GM21528 (cell line): ENCODE data around the gene PTPRM.
"Not testable (repeated sequence)": the region's sequence is repeated elsewhere in the genome, so short reads cannot be mapped to it uniquely, and the experiment has no call there.

Experiments
- ATAC-seq: cut with Tn5 transposase; IDR thresholded peaks from one replicate; pipeline ENCODE4 v1.9.1; 2021; ENCODE audit warnings: mild to moderate bottlenecking, moderate library complexity; ENCODE audit not compliant: unreplicated experiment, low FRiP score

Gene PTPRM

GRCh38 chr18:8019600-8019999 is 452.5 kb downstream of the PTPRM start:
- no peak for ATAC-seq

GRCh38 chr18:8020132-8020846 is 453.2 kb downstream of the PTPRM start:
- ATAC-seq: no peak

- no peak for ATAC-seq
These were observed 461.9 kb downstream of the PTPRM start for GRCh38 chr18:8029061-8029460.

- ATAC-seq: no peak
These were observed 462.6 kb downstream of the PTPRM start for GRCh38 chr18:8029731-8030130.

GRCh38 chr18:8030201-8030600 is 463.1 kb downstream of the PTPRM start:
- ATAC-seq: no peak

GRCh38 chr18:8031496-8031895 is 464.4 kb downstream of the PTPRM start:
- ATAC-seq: no peak

- ATAC-seq: no peak
These were observed 467.6 kb downstream of the PTPRM start for GRCh38 chr18:8034674-8035073.

GRCh38 chr18:8036551-8036950 is 469.4 kb downstream of the PTPRM start:
- ATAC-seq: no peak

GRCh38 chr18:8037296-8037695 is 470.2 kb downstream of the PTPRM start:
- no peak for ATAC-seq

GRCh38 chr18:8040021-8040420 is 472.9 kb downstream of the PTPRM start:
- ATAC-seq: no peak

GRCh38 chr18:8041526-8042111 is 474.5 kb downstream of the PTPRM start:
- ATAC-seq: no peak

GRCh38 chr18:8044004-8044403 is 476.9 kb downstream of the PTPRM start:
- ATAC-seq: no peak

GRCh38 chr18:8045160-8045883 is 478.2 kb downstream of the PTPRM start:
- ATAC-seq: no peak

GRCh38 chr18:8045884-8046281 is 478.8 kb downstream of the PTPRM start:
- ATAC-seq: no peak

- ATAC-seq: no peak
These were observed 479.3 kb downstream of the PTPRM start for GRCh38 chr18:8046441-8046840.

- no peak for ATAC-seq
These were observed 482.0 kb downstream of the PTPRM start for GRCh38 chr18:8049147-8049546.

- no peak for ATAC-seq
These were observed 483.7 kb downstream of the PTPRM start for GRCh38 chr18:8050616-8051329.

- ATAC-seq: no peak
These were observed 484.3 kb downstream of the PTPRM start for GRCh38 chr18:8051453-8051852.

GRCh38 chr18:8052237-8052701 is 485.2 kb downstream of the PTPRM start:
- ATAC-seq: no peak

- no peak for ATAC-seq
These were observed 489.6 kb downstream of the PTPRM start for GRCh38 chr18:8056723-8057122.

GRCh38 chr18:8063152-8063551 is 496.0 kb downstream of the PTPRM start:
- ATAC-seq: not testable (repeated sequence)
